H1 (cell line): ENCODE data around the gene WDR93. TPM values are rescaled to one million over a fixed set of nuclear protein-coding genes. Genes with fewer than 3 reads are reported as not detected.

Experiments used
- CTCF ChIA-PET: fragments of 300-600 bp; sonication (Branson Sonifier 250); formaldehyde crosslinking; loops from one replicate; lab custom pipeline; 2021; ENCODE audit not compliant: partially characterized antibody; lab: Charles Lee
- POLR2A ChIA-PET: fragments of 300-600 bp; sonication (Branson Sonifier 250); formaldehyde crosslinking; loops from one replicate; lab custom pipeline; 2021; ENCODE audit warnings: inconsistent platforms; ENCODE audit not compliant: partially characterized antibody; lab: Charles Lee
- DNase-seq, 2 experiments: peaks; one replicate each; pipeline versions ENCODE4 v3.0.0 to v3.0.0-alpha.2; 2010 to 2022; ENCODE audit warnings: low spot score in 2 of 2, low read depth in 1 of 2, mixed read lengths in 1 of 2
- FAIRE-seq: peaks from 2 replicates; lab custom pipeline; 2011; peaks lifted over from hg19 to GRCh38; lab: Jason Lieb, UNC
- H2AFZ ChIP-seq: 2 replicates; pipeline ENCODE4 v1.8.1; 2012; ENCODE audit warnings: low read length, inconsistent platforms
- H2AK5ac ChIP-seq: 2 replicates; pipeline ENCODE4 v1.6.1; 2013; ENCODE audit warnings: low read depth, low read length
- H2BK120ac ChIP-seq: replicated peaks from 2 replicates; pipeline ENCODE3; 2013; ENCODE audit warnings: low read depth, low read length, inconsistent platforms
- H2BK12ac ChIP-seq: 2 replicates; pipeline ENCODE4 v1.6.1; 2013; ENCODE audit warnings: low read depth, low read length
- H2BK15ac ChIP-seq: 2 replicates; pipeline ENCODE4 v1.6.1; 2013; ENCODE audit warnings: low read length
- H2BK20ac ChIP-seq: 2 replicates; pipeline ENCODE4 v1.6.1; 2013; ENCODE audit warnings: low read length
- H2BK5ac ChIP-seq: 2 replicates; pipeline ENCODE4 v1.6.1; 2013; ENCODE audit warnings: low read depth, low read length
- H3K14ac ChIP-seq: 2 replicates; pipeline ENCODE4 v1.6.1; 2013; ENCODE audit warnings: inconsistent platforms; ENCODE audit not compliant: insufficient read length
- H3K18ac ChIP-seq: 2 replicates; pipeline ENCODE4 v1.6.1; 2013; ENCODE audit warnings: low read length; ENCODE audit errors: extremely low read depth
- H3K23ac ChIP-seq: 2 replicates; pipeline ENCODE4 v1.6.1; 2013; ENCODE audit warnings: inconsistent platforms; ENCODE audit not compliant: insufficient read length
- H3K23me2 ChIP-seq: 2 replicates; pipeline ENCODE4 v1.6.1; 2013; ENCODE audit warnings: low read depth, low read length
- H3K27ac ChIP-seq: 2 replicates; pipeline ENCODE4 v1.6.1; 2011; ENCODE audit warnings: low read depth, low read length, inconsistent platforms
- H3K27me3 ChIP-seq, 4 experiments: replicated peaks in 1 of 4; 1 replicate in 1 of 4; 2 replicates in 3 of 4; pipeline versions ENCODE4 v1.6.1 to v1.8.1; 2011 to 2013; ENCODE audit warnings: low read length in 3 of 4, mild to moderate bottlenecking in 3 of 4, inconsistent platforms in 2 of 4, mixed read lengths in 2 of 4, moderate library complexity in 1 of 4; ENCODE audit not compliant: control insufficient read depth in 3 of 4, insufficient read depth in 3 of 4; ENCODE audit errors: extremely low read depth in 1 of 4
- H3K36me3 ChIP-seq, 4 experiments: 2 replicates each; pipeline versions ENCODE4 v1.6.1 to v1.8.1; 2011 to 2013; ENCODE audit warnings: mild to moderate bottlenecking in 4 of 4, low read length in 3 of 4, moderate library complexity in 2 of 4, control low read depth in 1 of 4, inconsistent platforms in 1 of 4; ENCODE audit not compliant: insufficient read depth in 4 of 4, control insufficient read depth in 2 of 4
- H3K4ac ChIP-seq: replicated peaks from 2 replicates; pipeline ENCODE3; 2013; ENCODE audit warnings: low read length, low read depth, mixed read lengths, inconsistent platforms; ENCODE audit not compliant: insufficient read length
- H3K4me1 ChIP-seq, 4 experiments: replicated peaks in 1 of 4; 1 replicate in 1 of 4; 2 replicates in 3 of 4; pipeline versions ENCODE4 v1.6.1 to v1.8.1; 2011 to 2013; ENCODE audit warnings: low read length in 3 of 4, inconsistent platforms in 2 of 4, mixed read lengths in 1 of 4; ENCODE audit not compliant: insufficient read depth in 4 of 4, control insufficient read depth in 3 of 4
- H3K4me2 ChIP-seq, 2 experiments: 2 replicates each; pipeline versions ENCODE4 v1.6.1 to v1.8.1; 2011 to 2013; ENCODE audit warnings: low read depth in 2 of 2, low read length in 2 of 2, control low read depth in 1 of 2, inconsistent platforms in 1 of 2, mild to moderate bottlenecking in 1 of 2; ENCODE audit not compliant: insufficient read depth in 1 of 2
- H3K4me3 ChIP-seq, 4 experiments: fragments of 200-600, 300-600 bp in 1 of 4; sonication (generic), shearing (Covaris generic), sonication (Bioruptor Twin) in 1 of 4; 2 replicates each; pipeline versions ENCODE4 v1.5.1 to v1.8.1; 2011 to 2016; ENCODE audit warnings: low read length in 4 of 4, low read depth in 3 of 4, control low read depth in 2 of 4, inconsistent platforms in 2 of 4, mild to moderate bottlenecking in 2 of 4, mixed read lengths in 1 of 4, moderate library complexity in 1 of 4; ENCODE audit not compliant: insufficient read depth in 2 of 4; ENCODE audit errors: extremely low read depth in 1 of 4
- H3K56ac ChIP-seq: replicated peaks from 2 replicates; pipeline ENCODE3; 2013; ENCODE audit warnings: low read depth, mild to moderate bottlenecking, mixed read lengths, low read length, inconsistent platforms; ENCODE audit not compliant: insufficient read length
- H3K79me1 ChIP-seq: 2 replicates; pipeline ENCODE4 v1.6.1; 2013; ENCODE audit warnings: low read depth, low read length, control low read depth
- H3K79me2 ChIP-seq, 2 experiments: 2 replicates each; pipeline versions ENCODE4 v1.6.1 to v1.8.1; 2012 to 2013; ENCODE audit warnings: low read length in 2 of 2, mild to moderate bottlenecking in 2 of 2, inconsistent platforms in 1 of 2; ENCODE audit not compliant: insufficient read depth in 2 of 2, control insufficient read depth in 1 of 2
- H3K9ac ChIP-seq, 4 experiments: replicated peaks in 1 of 4; 1 replicate in 1 of 4; 2 replicates in 3 of 4; pipeline versions ENCODE4 v1.6.1 to v1.8.1; 2011 to 2013; ENCODE audit warnings: low read depth in 3 of 4, low read length in 3 of 4, control low read depth in 2 of 4, mild to moderate bottlenecking in 2 of 4, moderate library complexity in 2 of 4, inconsistent platforms in 1 of 4; ENCODE audit errors: extremely low read depth in 1 of 4
- H3K9me3 ChIP-seq, 2 experiments: 2 replicates each; pipeline versions ENCODE4 v1.6.1 to v1.8.1; 2012 to 2013; ENCODE audit warnings: mild to moderate bottlenecking in 2 of 2, moderate library complexity in 2 of 2, control low read depth in 1 of 2, inconsistent platforms in 1 of 2, low read depth in 1 of 2, low read length in 1 of 2, mixed read lengths in 1 of 2; ENCODE audit not compliant: insufficient read depth in 2 of 2
- H4K20me1 ChIP-seq, 2 experiments: replicated peaks in 1 of 2; 2 replicates each; pipeline versions ENCODE3 to v1.8.1; 2011 to 2013; ENCODE audit warnings: inconsistent platforms in 2 of 2, low read length in 2 of 2, mild to moderate bottlenecking in 1 of 2; ENCODE audit not compliant: insufficient read depth in 2 of 2, control insufficient read depth in 1 of 2
- H4K5ac ChIP-seq: 2 replicates; pipeline ENCODE4 v1.6.1; 2013; ENCODE audit warnings: low read length, low read depth, mixed read lengths, inconsistent platforms; ENCODE audit not compliant: insufficient read length
- H4K8ac ChIP-seq: 2 replicates; pipeline ENCODE4 v1.8.0; 2013; ENCODE audit warnings: mild to moderate bottlenecking, moderate library complexity, low read length, inconsistent platforms; ENCODE audit not compliant: insufficient read depth; ENCODE audit errors: extremely low read depth
- H4K91ac ChIP-seq: replicated peaks from 2 replicates; pipeline ENCODE3; 2013; ENCODE audit warnings: low read length, mixed read lengths, inconsistent platforms; ENCODE audit not compliant: insufficient read length
- CHD2 ChIP-seq: IDR thresholded peaks from 2 replicates; pipeline ENCODE4 v1.6.1; 2012; ENCODE audit warnings: low read length, improper control_type of control experiment
- MAFK ChIP-seq: IDR thresholded peaks from 2 replicates; pipeline ENCODE4 v1.6.1; 2012; ENCODE audit warnings: low read depth, mild to moderate bottlenecking, improper control_type of control experiment, low read length
- PHF8 ChIP-seq: fragments of 200-600 bp; sonication (generic); conservative IDR thresholded peaks from 2 replicates; pipeline ENCODE4 v1.7.1; 2012; ENCODE audit warnings: low read depth, mild to moderate bottlenecking, inconsistent platforms, low read length, moderate library complexity
- RFX5 ChIP-seq: IDR thresholded peaks from 2 replicates; pipeline ENCODE4 v1.6.1; 2011; ENCODE audit warnings: low read depth, low read length, improper control_type of control experiment, borderline replicate concordance
- RXRA ChIP-seq: IDR thresholded peaks from 2 replicates; pipeline ENCODE4 v1.6.1; 2011; ENCODE audit warnings: low read depth, mild to moderate bottlenecking, low read length, moderate library complexity; ENCODE audit not compliant: insufficient read depth
- SP4 ChIP-seq: IDR thresholded peaks from 2 replicates; pipeline ENCODE4 v1.6.1; 2012; ENCODE audit warnings: low read length, inconsistent platforms
- YY1 ChIP-seq: IDR thresholded peaks from 2 replicates; pipeline ENCODE4 v1.6.1; 2011; ENCODE audit warnings: low read depth, mild to moderate bottlenecking, low read length
- WGBS, 2 experiments: shearing (Covaris generic) in 1 of 2; methylation state at CpG; one replicate each; pipeline versions ENCODE4 v1.1.6 to v1.1.7; 2013 to 2015; ENCODE audit warnings: low lambda C conversion rate in 2 of 2, mixed read lengths in 2 of 2, inconsistent platforms in 1 of 2, low coverage in 1 of 2, missing lambda C conversion rate in 1 of 2; ENCODE audit not compliant: insufficient replicate concordance in 2 of 2, insufficient coverage in 1 of 2, insufficient read length in 1 of 2; ENCODE audit errors: extremely low coverage in 1 of 2, missing lambda C conversion rate in 1 of 2; 5-methylcytosine and 5-hydroxymethylcytosine counted together
- polyA plus RNA-seq, 7 experiments: library from polyadenylated mRNA; depleted of rRNA in 3 of 7; stranded (reverse) in 5 of 7; unstranded in 2 of 7; fragments of >200 nt in 5 of 7; fragments of 200-250 nt in 2 of 7; gene quantifications; 1 replicate in 5 of 7; 2 replicates in 1 of 7; 4 replicates in 1 of 7; pipeline versions ENCODE4 v1.2.1 to v1.2.3, GENCODE V29; 2011 to 2013; ENCODE audit warnings: missing spikeins in 2 of 7, mixed read lengths in 2 of 7
- total RNA-seq: library from RNA; stranded (reverse); fragmentation: NEBNext Ultra II Directional; extraction: Animal tissue kit (Norgen Biotek cat#: 25700); gene quantifications from 2 replicates; pipeline ENCODE4 v1.2.1, GENCODE V29; 2021

The WDR93 gene
- total and polyA plus RNA-seq, 2 of the 8 experiments (the other 6 are each of a cell fraction or from before 2014, with no cell fraction given) = 0.03 TPM; not detected in 1

DNA sequence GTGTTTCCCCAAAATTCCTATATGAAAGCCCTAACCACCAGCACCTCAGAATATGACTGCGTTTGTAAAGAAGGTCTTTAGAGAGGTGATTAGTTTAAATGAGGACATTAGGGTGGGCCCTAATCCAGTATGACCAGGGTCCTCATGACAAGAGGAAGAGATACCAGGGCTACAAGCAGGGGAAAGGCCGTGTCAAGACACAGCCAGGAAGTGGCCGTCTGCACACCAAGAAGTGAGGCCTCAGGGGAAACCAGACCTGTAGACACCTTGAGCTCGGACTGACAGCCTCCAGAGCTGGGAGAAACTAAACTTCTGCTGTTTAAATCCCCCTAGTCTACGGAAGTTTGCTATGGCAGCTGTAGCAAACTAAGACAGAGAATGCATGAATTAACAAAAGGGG lies 49.6 kb upstream of the WDR93 start:
- Histone ChIP-seq H2BK20ac (no peak overlapping the region), H3K9ac (no peak overlapping the region), H3K23ac (no peak overlapping the region), H4K5ac (no peak overlapping the region), H2BK15ac (no peak overlapping the region), H2BK120ac (no peak overlapping the region), H2AK5ac (no peak overlapping the region), H3K4me2 (no peak overlapping the region), H3K27me3 (no peaks in the 10 kb centered on the region), H3K79me2 (no peaks in the 10 kb centered on the region), H4K8ac (no peak overlapping the region), H3K23me2 (no peaks in the 10 kb centered on the region), H2BK5ac (no peak overlapping the region), H3K14ac (no peak overlapping the region), H3K4me3 (no peak overlapping the region), H3K79me1 (no peaks in the 10 kb centered on the region), H4K20me1 (peaks cover 0 to 2% of the 10 kb centered on the region in 2 experiments), H3K9me3 (peaks cover 0 to 4% of the 10 kb centered on the region in 2 experiments; a peak in 2 of 4 replicates), H2BK12ac (no peak overlapping the region), H4K91ac (no peak overlapping the region), H2AFZ (no peak overlapping the region), H3K18ac (no peak overlapping the region), H3K4me1 (no peaks in the 10 kb centered on the region), H3K56ac (no peak overlapping the region), H3K4ac (no peak overlapping the region), H3K36me3 (peaks cover 0 to 28% (median 13%) of the 10 kb centered on the region in 4 experiments; a peak in 5 of 8 replicates), H3K27ac (no peak overlapping the region)
- FAIRE-seq (no peak), DNase-seq (no peak)
- no peak for TF ChIP-seq PHF8
- no peak for TF ChIP-seq MAFK
- TF ChIP-seq SP4 = no peak
- TF ChIP-seq CHD2 = no peak
- TF ChIP-seq YY1 = no peak
- no peak for TF ChIP-seq RFX5
- no peak for TF ChIP-seq RXRA
- ChIA-PET POLR2A (interaction anchor here (1.4 kb wide), 1 partner anchor 12 kb away, joined by 4 read pairs; no protein-coding TSS in a partner anchor), CTCF (no interaction called here)
- WGBS, 2 experiments = 91% methylated on average over 5 of the region's 5 CpGs; no CpG with 5 or more reads in 1 of the 2 experiments
